Embryonic facial prominence (tissue), 1 donor: ENCODE results near the gene SIPA1.
"Not testable (repeated sequence)": the region's sequence is repeated elsewhere in the genome, so short reads cannot be mapped to it uniquely, and the experiment has no call there.

ENCODE experiments used
- DNase-seq: peaks from one replicate; pipeline ENCODE4 v3.0.0-alpha.2; 2016; ENCODE audit errors: extremely low spot score

The SIPA1 gene

GRCh38 chr11:65645710-65646109 lies 7.8 kb downstream of the SIPA1 start:
- no peak for DNase-seq

- no peak for DNase-seq
Measured at GRCh38 chr11:65646288-65646957, 8.5 kb downstream of the SIPA1 start.

GRCh38 chr11:65646958-65647701 lies 9.2 kb downstream of the SIPA1 start:
- DNase-seq = no peak

GRCh38 chr11:65648997-65649493 lies 11.1 kb downstream of the SIPA1 start:
- no peak for DNase-seq

GRCh38 chr11:65649656-65650546 lies 12.0 kb downstream of the SIPA1 start:
- DNase-seq = no peak

GRCh38 chr11:65650547-65651338 lies 12.8 kb downstream of the SIPA1 start:
- DNase-seq = no peak

- no peak for DNase-seq
Measured at GRCh38 chr11:65651339-65651588, 13.4 kb downstream of the SIPA1 start.

- no peak for DNase-seq
Measured at GRCh38 chr11:65651589-65652510, 13.9 kb downstream of the SIPA1 start.

GRCh38 chr11:65652511-65653228 lies 14.8 kb downstream of the SIPA1 start:
- DNase-seq = peak; percentile 87

GRCh38 chr11:65653229-65654225 lies 15.6 kb downstream of the SIPA1 start:
- DNase-seq = no peak

GRCh38 chr11:65654375-65655349 lies 16.8 kb downstream of the SIPA1 start:
- no peak for DNase-seq

GRCh38 chr11:65655570-65656332 lies 17.9 kb downstream of the SIPA1 start:
- DNase-seq = no peak

GRCh38 chr11:65657426-65657825 lies 19.5 kb downstream of the SIPA1 start:
- DNase-seq = no peak

GRCh38 chr11:65658174-65659021 lies 20.5 kb downstream of the SIPA1 start:
- DNase-seq = no peak

GRCh38 chr11:65660038-65660437 lies 22.1 kb downstream of the SIPA1 start:
- DNase-seq = no peak

- DNase-seq = not testable (repeated sequence)
Measured at GRCh38 chr11:65660908-65661307, 23.0 kb downstream of the SIPA1 start.
